GM12878 (cell line): ENCODE measurements around the gene PLA2G15. TPM values are rescaled to one million over a fixed set of nuclear protein-coding genes. Genes with fewer than 3 reads are reported as not detected.

Experiments used
- CHD2 ChIP-seq: IDR thresholded peaks from 2 replicates; pipeline ENCODE4 v1.6.1; 2011; ENCODE audit warnings: low read depth, low read length, improper control_type of control experiment, borderline replicate concordance
- IRF5 ChIP-seq: fragments of 450-650 bp; IDR thresholded peaks from 2 replicates; pipeline ENCODE4 v1.6.1; 2017; ENCODE audit warnings: borderline replicate concordance
- MTA2 ChIP-seq: fragments of 450-650 bp; IDR thresholded peaks from 2 replicates; pipeline ENCODE4 v1.6.1; 2016; ENCODE audit warnings: low read depth, mild to moderate bottlenecking, moderate library complexity
- PAX5 ChIP-seq: IDR thresholded peaks from 2 replicates; pipeline ENCODE4 v1.6.1; 2011; ENCODE audit warnings: low read depth, low read length, borderline replicate concordance
- RAD21 ChIP-seq: IDR thresholded peaks from 2 replicates; pipeline ENCODE4 v1.6.1; 2011; ENCODE audit warnings: mild to moderate bottlenecking, low read depth, low read length, moderate library complexity; ENCODE audit not compliant: insufficient read depth
- RUNX3 ChIP-seq: IDR thresholded peaks from 2 replicates; pipeline ENCODE4 v1.6.1; 2012; ENCODE audit warnings: low read length, inconsistent platforms
- STAT1 ChIP-seq: fragments of 450-650 bp; conservative IDR thresholded peaks from 2 replicates; pipeline ENCODE4 v1.6.1; 2014; ENCODE audit warnings: antibody characterized with exemption, mild to moderate bottlenecking
- TCF12 ChIP-seq: IDR thresholded peaks from 2 replicates; pipeline ENCODE4 v1.6.1; 2011; ENCODE audit warnings: low read depth, mild to moderate bottlenecking, low read length
- TCF3 ChIP-seq: IDR thresholded peaks from 2 replicates; pipeline ENCODE4 v1.6.1; 2012; ENCODE audit warnings: low read depth, mild to moderate bottlenecking, low read length, borderline replicate concordance; ENCODE audit not compliant: insufficient read depth
- USF1 ChIP-seq: IDR thresholded peaks from 2 replicates; pipeline ENCODE4 v1.6.1; 2011; ENCODE audit warnings: borderline replicate concordance, low read depth, mild to moderate bottlenecking, moderate library complexity, mixed read lengths, low read length; ENCODE audit not compliant: insufficient read depth; ENCODE audit errors: extremely low read length
- polyA plus RNA-seq, 11 experiments: library from polyadenylated mRNA; depleted of rRNA in 4 of 11; unstranded in 6 of 11; stranded (reverse) in 5 of 11; fragments of >200 nt; fragmentation: Nextera tagmentation in 4 of 11; fragmentation: Illumina TruSeq in 1 of 11; extraction: Ambion mirVana in 4 of 11; extraction: Trizol in 1 of 11; gene quantifications; 1 replicate in 1 of 11; 2 replicates in 10 of 11; pipeline versions ENCODE4 v1.2.1 to v1.2.3, GENCODE V29; 2011 to 2016; ENCODE audit warnings: inconsistent platforms in 2 of 11, missing spikeins in 2 of 11, low read depth in 1 of 11
- total RNA-seq, 4 experiments: library from RNA; depleted of rRNA in 3 of 4; stranded (reverse); fragments of >200 nt in 3 of 4; fragmentation: Illumina TruSeq in 1 of 4; extraction: Trizol in 1 of 4; gene quantifications; 2 replicates each; pipeline versions ENCODE4 v1.2.1 to v1.2.3, GENCODE V29; 2013 to 2021
- TF ChIP-seq, protein P1 (sequence below): fragments of 450-650 bp; formaldehyde crosslinking; IDR thresholded peaks from 2 replicates; pipeline ENCODE4 v1.5.0; 2022; ENCODE audit warnings: mild to moderate bottlenecking, missing genetic modification characterization

Gene PLA2G15
- total and polyA plus RNA-seq, 10 of the 15 experiments (the other 5 are each of a cell fraction or from before 2014, with no cell fraction given): 0.31 to 9.4 (median 6.8) TPM

DNA sequence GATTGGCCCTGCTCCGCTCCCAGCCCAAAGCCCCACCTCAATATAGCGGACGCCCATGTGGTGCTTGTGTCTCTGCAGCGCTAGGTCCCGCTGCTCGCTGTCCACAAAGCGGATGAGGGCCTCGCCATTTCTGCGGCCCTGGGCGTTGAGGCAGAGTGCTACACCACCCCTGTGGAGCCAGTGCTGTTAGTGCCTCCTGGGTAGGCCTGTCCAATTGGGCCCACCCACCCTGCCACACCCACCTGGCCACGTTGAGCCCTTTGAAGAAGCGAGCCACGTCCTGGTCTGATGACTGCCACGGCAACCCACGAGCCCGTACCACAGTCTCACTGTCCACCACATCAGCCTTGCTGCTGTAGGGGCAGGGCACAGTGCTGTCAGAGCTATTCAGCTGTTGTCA lies 12.8 kb upstream of the PLA2G15 start (continued):
- no peak for TF ChIP-seq RUNX3
- no peak for TF ChIP-seq TCF3
- no peak for TF ChIP-seq USF1
- no peak for TF ChIP-seq CHD2
- TF ChIP-seq RAD21: no peak
- no peak for TF ChIP-seq PAX5
- TF ChIP-seq, protein P1, sequence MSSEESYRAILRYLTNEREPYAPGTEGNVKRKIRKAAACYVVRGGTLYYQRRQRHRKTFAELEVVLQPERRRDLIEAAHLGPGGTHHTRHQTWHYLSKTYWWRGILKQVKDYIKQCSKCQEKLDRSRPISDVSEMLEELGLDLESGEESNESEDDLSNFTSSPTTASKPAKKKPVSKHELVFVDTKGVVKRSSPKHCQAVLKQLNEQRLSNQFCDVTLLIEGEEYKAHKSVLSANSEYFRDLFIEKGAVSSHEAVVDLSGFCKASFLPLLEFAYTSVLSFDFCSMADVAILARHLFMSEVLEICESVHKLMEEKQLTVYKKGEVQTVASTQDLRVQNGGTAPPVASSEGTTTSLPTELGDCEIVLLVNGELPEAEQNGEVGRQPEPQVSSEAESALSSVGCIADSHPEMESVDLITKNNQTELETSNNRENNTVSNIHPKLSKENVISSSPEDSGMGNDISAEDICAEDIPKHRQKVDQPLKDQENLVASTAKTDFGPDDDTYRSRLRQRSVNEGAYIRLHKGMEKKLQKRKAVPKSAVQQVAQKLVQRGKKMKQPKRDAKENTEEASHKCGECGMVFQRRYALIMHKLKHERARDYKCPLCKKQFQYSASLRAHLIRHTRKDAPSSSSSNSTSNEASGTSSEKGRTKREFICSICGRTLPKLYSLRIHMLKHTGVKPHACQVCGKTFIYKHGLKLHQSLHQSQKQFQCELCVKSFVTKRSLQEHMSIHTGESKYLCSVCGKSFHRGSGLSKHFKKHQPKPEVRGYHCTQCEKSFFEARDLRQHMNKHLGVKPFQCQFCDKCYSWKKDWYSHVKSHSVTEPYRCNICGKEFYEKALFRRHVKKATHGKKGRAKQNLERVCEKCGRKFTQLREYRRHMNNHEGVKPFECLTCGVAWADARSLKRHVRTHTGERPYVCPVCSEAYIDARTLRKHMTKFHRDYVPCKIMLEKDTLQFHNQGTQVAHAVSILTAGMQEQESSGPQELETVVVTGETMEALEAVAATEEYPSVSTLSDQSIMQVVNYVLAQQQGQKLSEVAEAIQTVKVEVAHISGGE: no peak
- no peak for TF ChIP-seq MTA2
- no peak for TF ChIP-seq STAT1
- TF ChIP-seq TCF12: no peak
- no peak for TF ChIP-seq IRF5
- TF ChIP-seq, all 136 proteins: peak for 0
